GM23338 (cell line): ENCODE results near the gene TNFAIP8L3.

Experiments
- CTCF ChIP-seq, 2 experiments: fragments of 200-600 bp in 1 of 2; sonication (generic) in 1 of 2; conservative IDR thresholded peaks; 2 replicates each; pipeline versions ENCODE4 v1.5.1 to v1.6.1; 2016 to 2017; ENCODE audit warnings: antibody characterized with exemption in 2 of 2, low read depth in 2 of 2, mild to moderate bottlenecking in 2 of 2, moderate library complexity in 1 of 2
- EZH2 ChIP-seq: fragments of 200-600 bp; sonication (generic); IDR thresholded peaks from one replicate; pipeline ENCODE4 v1.8.0; 2017; ENCODE audit warnings: antibody characterized with exemption, mild to moderate bottlenecking, low read depth; ENCODE audit not compliant: unreplicated experiment
- POLR2AphosphoS5 ChIP-seq: IDR thresholded peaks from 2 replicates; pipeline ENCODE4 v1.6.1; 2016; ENCODE audit warnings: antibody characterized with exemption, low read depth
- ZNF114 ChIP-seq: fragments of 250-450 bp; sonication (Bioruptor Pico); IDR thresholded peaks from 2 replicates; pipeline ENCODE4 v1.5.0; 2020; ENCODE audit warnings: mild to moderate bottlenecking, moderate library complexity

- TF ChIP-seq CTCF (conservative IDR thresholded peaks at IDR 0.05; ENCODE audit: low read depth in 2 of 2) (no peak), POLR2AphosphoS5 (no peak), ZNF114 (no peak), EZH2 (no peak)
Measured at GRCh38 chr15:51025454-51025846, 69.3 kb downstream of the TNFAIP8L3 start.
